GM23338 (cell line): Measurements from ENCODE around the gene PRUNE2. TPM values are rescaled to one million over a fixed set of nuclear protein-coding genes. Genes with fewer than 3 reads are reported as not detected.

Experiments
- ATAC-seq: fragments of 200-7000 bp; cut with Tn5 transposase; 3 replicates; pipeline ENCODE4 v1.9.1; 2020
- DNase-seq: peaks from one replicate; pipeline ENCODE4 v3.0.0-alpha.2; 2015; ENCODE audit warnings: low spot score
- H2AFZ ChIP-seq: fragments of 200-600 bp; sonication (generic); 2 replicates; pipeline ENCODE4 v1.8.0; 2016; ENCODE audit warnings: antibody characterized with exemption, mild to moderate bottlenecking, moderate library complexity
- H3F3A ChIP-seq: fragments of 200-600 bp; sonication (generic); replicated peaks from 2 replicates; pipeline ENCODE4 v1.8.0; 2017; ENCODE audit warnings: antibody characterized with exemption, mixed run types, low read depth
- H3K27ac ChIP-seq: fragments of 200-600 bp; sonication (generic); 2 replicates; pipeline ENCODE4 v1.6.1; 2016; ENCODE audit warnings: low read depth
- H3K27me3 ChIP-seq: fragments of 200-600 bp; sonication (generic); 2 replicates; pipeline ENCODE4 v1.8.0; 2016; ENCODE audit warnings: mild to moderate bottlenecking, mixed run types, moderate library complexity; ENCODE audit not compliant: insufficient read depth
- H3K36me3 ChIP-seq: fragments of 200-600 bp; sonication (generic); 2 replicates; pipeline ENCODE4 v1.8.0; 2016; ENCODE audit warnings: mild to moderate bottlenecking; ENCODE audit not compliant: insufficient read depth
- H3K4me1 ChIP-seq: fragments of 200-600 bp; sonication (generic); 2 replicates; pipeline ENCODE4 v1.8.0; 2016; ENCODE audit warnings: mild to moderate bottlenecking, moderate library complexity; ENCODE audit not compliant: insufficient read depth
- H3K4me2 ChIP-seq: fragments of 200-600 bp; sonication (generic); 2 replicates; pipeline ENCODE4 v1.7.1; 2017; ENCODE audit warnings: mixed run types
- H3K4me3 ChIP-seq: fragments of 200-600 bp; sonication (generic); 2 replicates; pipeline ENCODE4 v1.6.1; 2016; ENCODE audit warnings: mixed run types
- H3K79me2 ChIP-seq: fragments of 200-600 bp; sonication (generic); replicated peaks from 2 replicates; pipeline ENCODE4 v1.8.0; 2017; ENCODE audit warnings: mild to moderate bottlenecking; ENCODE audit not compliant: insufficient read depth
- H3K9me2 ChIP-seq: fragments of 200-600 bp; sonication (generic); 2 replicates; pipeline ENCODE4 v1.8.0; 2017; ENCODE audit not compliant: insufficient read depth
- H4K20me1 ChIP-seq: fragments of 200-600 bp; sonication (generic); replicated peaks from 2 replicates; pipeline ENCODE4 v1.8.0; 2017; ENCODE audit warnings: mild to moderate bottlenecking; ENCODE audit not compliant: insufficient read depth
- H3K27ac Mint-ChIP-seq: 2 replicates; pipeline ENCODE4 v1.8.0; 2020; ENCODE audit warnings: inconsistent platforms, mild to moderate bottlenecking, moderate library complexity, mixed read lengths
- H3K27me3 Mint-ChIP-seq: 3 replicates; pipeline ENCODE4 v1.8.0; 2022; ENCODE audit warnings: low read depth, mild to moderate bottlenecking, moderate library complexity, mixed read lengths, inconsistent platforms; ENCODE audit not compliant: insufficient read depth, poor library complexity
- H3K36me3 Mint-ChIP-seq: 3 replicates; pipeline ENCODE4 v1.8.0; 2021; ENCODE audit warnings: low read depth, mild to moderate bottlenecking, inconsistent platforms, moderate library complexity, mixed read lengths
- H3K4me1 Mint-ChIP-seq: 3 replicates; pipeline ENCODE4 v1.8.0; 2020; ENCODE audit warnings: mild to moderate bottlenecking, inconsistent platforms, mixed read lengths
- H3K4me3 Mint-ChIP-seq: 3 replicates; pipeline ENCODE4 v1.8.0; 2021; ENCODE audit warnings: moderate library complexity, mild to moderate bottlenecking, inconsistent platforms, mixed read lengths
- H3K9me3 Mint-ChIP-seq: 3 replicates; pipeline ENCODE4 v1.8.0; 2020; ENCODE audit warnings: moderate library complexity, mild to moderate bottlenecking, inconsistent platforms, mixed read lengths
- CTCF ChIP-seq, 2 experiments: fragments of 200-600 bp in 1 of 2; sonication (generic) in 1 of 2; conservative IDR thresholded peaks; 2 replicates each; pipeline versions ENCODE4 v1.5.1 to v1.6.1; 2016 to 2017; ENCODE audit warnings: antibody characterized with exemption in 2 of 2, low read depth in 2 of 2, mild to moderate bottlenecking in 2 of 2, moderate library complexity in 1 of 2
- ETS1 ChIP-seq: IDR thresholded peaks from 2 replicates; pipeline ENCODE4 v1.6.1; 2016; ENCODE audit warnings: antibody characterized with exemption
- EZH2 ChIP-seq: fragments of 200-600 bp; sonication (generic); IDR thresholded peaks from one replicate; pipeline ENCODE4 v1.8.0; 2017; ENCODE audit warnings: antibody characterized with exemption, mild to moderate bottlenecking, low read depth; ENCODE audit not compliant: unreplicated experiment
- REST ChIP-seq: IDR thresholded peaks from one replicate; pipeline ENCODE4 v1.6.1; 2018; ENCODE audit warnings: antibody characterized with exemption; ENCODE audit not compliant: unreplicated experiment
- STAT1 ChIP-seq: IDR thresholded peaks from one replicate; pipeline ENCODE4 v1.6.1; 2016; ENCODE audit warnings: antibody characterized with exemption; ENCODE audit not compliant: unreplicated experiment
- ZNF114 ChIP-seq: fragments of 250-450 bp; sonication (Bioruptor Pico); IDR thresholded peaks from 2 replicates; pipeline ENCODE4 v1.5.0; 2020; ENCODE audit warnings: mild to moderate bottlenecking, moderate library complexity
- ZNF462 ChIP-seq: fragments of 250-450 bp; sonication (Bioruptor Pico); IDR thresholded peaks from 2 replicates; pipeline ENCODE4 v1.5.0; 2020; ENCODE audit warnings: mild to moderate bottlenecking, moderate library complexity
- polyA plus RNA-seq: library from polyadenylated mRNA; unstranded; fragments of >200 nt; fragmentation: Nextera tagmentation; extraction: Ambion mirVana; gene quantifications from 2 replicates; pipeline ENCODE4 v1.2.1, GENCODE V29; 2016
- total RNA-seq: library from RNA; depleted of rRNA; stranded (reverse); fragments of >200 nt; shearing (Covaris generic); gene quantifications from 2 replicates; pipeline ENCODE4 v1.2.3, GENCODE V29; 2014

The PRUNE2 gene
- total and polyA plus RNA-seq, 2 experiments from 2014 or later, result 10.6 to 26.5 TPM

- TF ChIP-seq ZNF462 (CRISPR knock-in tag) (no peak), STAT1 (no peak), ETS1 (no peak), ZNF114 (CRISPR knock-in tag) (no peak)
Observed at GRCh38 chr9:76913467-76913866, 7.6 kb upstream of the PRUNE2 start (continued).

- no peak overlapping the region for H3K4me3 ChIP-seq
- ATAC-seq, result no peak
- H3K4me1 ChIP-seq, result peaks cover 19% of the 10 kb centered on the region; the same call in 1 of the 2 replicates
- no peaks in the 10 kb centered on the region; the same call in 1 of the 2 replicates for H3K9me2 ChIP-seq
- Mint-ChIP-seq H3K4me1 (peaks cover 21% of the 10 kb centered on the region), H3K36me3 (no peaks in the 10 kb centered on the region), H3K27me3 (peaks cover 1% of the 10 kb centered on the region), H3K27ac (no peak overlapping the region), H3K4me3 (no peak overlapping the region), H3K9me3 (no peaks in the 10 kb centered on the region)
- no peak overlapping the region for H3K4me2 ChIP-seq
- H3K36me3 ChIP-seq, result no peaks in the 10 kb centered on the region
- no peaks in the 10 kb centered on the region for H3F3A ChIP-seq
- no peak overlapping the region for H3K27ac ChIP-seq
- peaks cover 6% of the 10 kb centered on the region for H3K27me3 ChIP-seq
- no peaks in the 10 kb centered on the region for H3K79me2 ChIP-seq
- H2AFZ ChIP-seq, result peak overlapping the region; percentile 69; the same call in 1 of the 2 replicates
- H4K20me1 ChIP-seq, result no peaks in the 10 kb centered on the region
- no peak for DNase-seq
- TF ChIP-seq EZH2 (no peak), STAT1 (no peak), REST (no peak), CTCF (conservative IDR thresholded peaks at IDR 0.05; ENCODE audit: low read depth in 2 of 2) (no peak)
Observed at GRCh38 chr9:76912636-76913275, 6.8 kb upstream of the PRUNE2 start.
